Psoas muscle (tissue), 8 donors: ENCODE results near the gene SLC12A8. TPM values are rescaled to one million over a fixed set of nuclear protein-coding genes. Genes with fewer than 3 reads are reported as not detected.

Source experiments
- ATAC-seq, 4 donors: fragments of 200-7000 bp; cut with Tn5 transposase; one replicate each; pipeline ENCODE4 v1.9.1; 2020; ENCODE audit warnings: moderate library complexity in 3 of 4, mild to moderate bottlenecking in 2 of 4
- DNase-seq, 2 donors: peaks; one replicate each; pipeline ENCODE4 v3.0.0-alpha.2; 2020
- H3K27ac ChIP-seq: fragments of 200-600 bp; one replicate; pipeline ENCODE4 v1.8.0; 2022
- H3K27me3 ChIP-seq, 3 donors: fragments of 200-600 bp in 1 of 3; one replicate each; pipeline versions ENCODE4 v1.6.1 to v1.8.0; 2013 to 2022; ENCODE audit warnings: low read length in 2 of 3, mild to moderate bottlenecking in 2 of 3, moderate library complexity in 1 of 3; ENCODE audit not compliant: insufficient read depth in 3 of 3
- H3K36me3 ChIP-seq, 2 donors: fragments of 200-600 bp in 1 of 2; one replicate each; pipeline versions ENCODE4 v1.6.1 to v1.8.0; 2013 to 2022; ENCODE audit warnings: low read depth in 1 of 2, mild to moderate bottlenecking in 1 of 2, moderate library complexity in 1 of 2; ENCODE audit not compliant: insufficient read depth in 1 of 2
- H3K4me1 ChIP-seq: fragments of 200-600 bp; one replicate; pipeline ENCODE4 v1.8.0; 2022
- H3K4me3 ChIP-seq: fragments of 200-600 bp; one replicate; pipeline ENCODE4 v1.8.0; 2022; ENCODE audit warnings: mild to moderate bottlenecking
- H3K9me3 ChIP-seq: fragments of 200-600 bp; one replicate; pipeline ENCODE4 v1.8.0; 2022
- CTCF ChIP-seq: fragments of 200-600 bp; IDR thresholded peaks from one replicate; pipeline ENCODE4 v1.8.0; 2022; ENCODE audit warnings: antibody characterized with exemption
- WGBS, 3 donors: extraction: QIAGEN DNeasy Blood & Tissue Kit; methylation state at CpG; one replicate each; pipeline versions ENCODE4 v1.1.6 to v1.1.7; 2013; 5-methylcytosine and 5-hydroxymethylcytosine counted together
- intact Hi-C, 2 donors: fragments of 100-400 bp; cut with DNase I; formaldehyde crosslinking; loops; one replicate each; pipeline versions ENCODE4 v1.11.0 to v1.14.2; 2022
- polyA plus RNA-seq, 3 donors: library from polyadenylated mRNA; stranded (reverse); fragments of 200-250 nt; gene quantifications; one replicate each; pipeline ENCODE4 v1.2.3, GENCODE V29; 2013
- total RNA-seq, 4 donors: library from RNA; stranded (reverse); fragmentation: NEBNext Ultra II Directional in 2 of 4; extraction: Animal tissue kit (Norgen Biotek cat#: 25700) in 2 of 4; gene quantifications; one replicate each; pipeline versions ENCODE4 v1.2.1 to v1.2.4, GENCODE V29; 2021 to 2023
- donor health status: healthy with polysubstance abuse.
- donor health status: DM: no; HTN: no; CAD: no; lungs with moderate emphysema.
- donor health status: Bipolar disorder and iron deficiency.
- donor health status: healthy.
- donor health status: DM: yes; HTN: yes; CAD: no.
- donor health status: DM: no; HTN: no; CAD: no.
- donor health status: DM: no; HTN: no; CAD: no.
- donor health status: DM: yes; HTN: yes; CAD: no.

Gene SLC12A8
- total and polyA plus RNA-seq, 7 donors = 0.06 to 0.93 (median 0.33) TPM; not detected in 1

DNA sequence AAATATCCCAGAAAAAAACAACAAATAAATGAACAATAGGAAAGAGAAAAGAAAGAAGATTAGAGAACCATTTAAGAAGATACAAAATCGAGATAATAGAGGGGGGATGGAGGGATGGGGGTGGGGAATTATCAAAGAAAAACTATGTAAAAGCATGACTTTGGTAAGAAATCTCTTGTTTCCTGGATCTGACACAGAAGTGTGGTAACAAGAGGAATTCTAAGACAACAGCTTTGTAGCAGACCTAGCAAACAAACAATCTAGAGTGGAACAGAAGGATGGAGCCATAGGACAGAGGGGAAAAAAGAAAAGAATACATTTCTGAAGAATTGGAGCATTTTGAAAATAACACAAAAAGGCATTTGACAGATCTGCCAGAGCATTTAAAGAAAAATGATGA lies 107.4 kb downstream of the SLC12A8 start:
- Histone ChIP-seq H3K4me3 (no peak overlapping the region), H3K9me3 (no peaks in the 10 kb centered on the region), H3K36me3 (no peaks in the 10 kb centered on the region), H3K4me1 (peaks cover 3% of the 10 kb centered on the region), H3K27ac (no peak overlapping the region), H3K27me3 (no peaks in the 10 kb centered on the region)
- intact Hi-C loops = no loop called here
- no peak for TF ChIP-seq CTCF
- ATAC-seq = no peak
- 69 to 91% (median 73%) methylated on average over 1 of the region's 1 CpG for WGBS, 3 donors
- DNase-seq = no peak

DNA sequence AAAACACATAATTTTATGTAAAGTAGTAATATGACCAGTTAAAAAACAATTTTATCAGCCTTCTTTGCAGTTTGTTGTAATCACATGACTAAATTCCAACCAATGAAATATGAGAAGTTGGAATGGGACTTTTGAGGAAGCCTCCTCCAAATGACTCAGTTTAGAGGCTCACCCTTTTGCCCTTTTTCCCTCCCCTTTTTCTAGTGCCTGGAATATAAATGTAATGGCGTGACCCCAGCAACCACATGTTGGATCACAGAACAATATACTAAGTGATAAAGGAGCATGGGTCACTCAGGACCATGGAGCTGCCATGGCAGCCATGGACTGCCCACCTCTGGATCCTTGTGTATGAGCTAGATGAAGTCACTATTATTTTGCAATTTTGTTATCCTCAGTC lies 107.9 kb downstream of the SLC12A8 start:
- no peak for TF ChIP-seq CTCF
- H3K4me3 ChIP-seq = no peak overlapping the region
- DNase-seq (no peak), ATAC-seq (no peak)
- WGBS, 3 donors = 93 to 97% (median 96%) methylated on average over 1 of the region's 1 CpG
- H3K4me1 ChIP-seq = peaks cover 3% of the 10 kb centered on the region
- H3K27ac ChIP-seq = no peak overlapping the region
- intact Hi-C loops = no loop called here
- H3K27me3 ChIP-seq = no peaks in the 10 kb centered on the region
- no peaks in the 10 kb centered on the region for H3K36me3 ChIP-seq
- H3K9me3 ChIP-seq = no peaks in the 10 kb centered on the region

GRCh38 chr3:125103406-125103805 lies 109.1 kb downstream of the SLC12A8 start:
- no peaks in the 10 kb centered on the region for H3K9me3 ChIP-seq
- H3K27me3 ChIP-seq = no peaks in the 10 kb centered on the region
- no peak for TF ChIP-seq CTCF
- WGBS, 3 donors = 83 to 97% (median 94%) methylated on average over 1 of the region's 1 CpG
- H3K27ac ChIP-seq = no peak overlapping the region
- no peak for ATAC-seq
- H3K36me3 ChIP-seq = no peaks in the 10 kb centered on the region
- H3K4me1 ChIP-seq = peaks cover 3% of the 10 kb centered on the region
- no peak overlapping the region for H3K4me3 ChIP-seq
- no peak for DNase-seq
- intact Hi-C loops = no loop called here

GRCh38 chr3:125102470-125102869 lies 110.1 kb downstream of the SLC12A8 start:
- 71 to 82% (median 77%) methylated on average over 6 of the region's 6 CpGs for WGBS, 3 donors
- intact Hi-C loops = no loop called here
- Histone ChIP-seq H3K4me3 (no peak overlapping the region), H3K27ac (no peak overlapping the region), H3K4me1 (no peaks in the 10 kb centered on the region), H3K9me3 (no peaks in the 10 kb centered on the region), H3K27me3 (no peaks in the 10 kb centered on the region), H3K36me3 (no peaks in the 10 kb centered on the region)
- ATAC-seq = no peak
- TF ChIP-seq CTCF = no peak
- DNase-seq = no peak

- ATAC-seq = no peak
- H3K27ac ChIP-seq = no peak overlapping the region
- no peak overlapping the region for H3K4me3 ChIP-seq
- no peaks in the 10 kb centered on the region for H3K27me3 ChIP-seq
- H3K9me3 ChIP-seq = no peaks in the 10 kb centered on the region
- H3K4me1 ChIP-seq = no peaks in the 10 kb centered on the region
- no peak for TF ChIP-seq CTCF
- no peak for DNase-seq
- no peaks in the 10 kb centered on the region for H3K36me3 ChIP-seq
- 78 to 95% (median 85%) methylated on average over 4 of the region's 4 CpGs for WGBS, 3 donors
- intact Hi-C loops = no loop called here
Observed at GRCh38 chr3:125098611-125099291, 113.8 kb downstream of the SLC12A8 start.
